HG03280 (cell line): ENCODE measurements around the gene TMEM248.
A peak's percentile ranks its signal among the peaks of the same experiment; 100 is the strongest.
"Not testable (repeated sequence)": the region's sequence is repeated elsewhere in the genome, so short reads cannot be mapped to it uniquely, and the experiment has no call there.

Experiments
- ATAC-seq: cut with Tn5 transposase; IDR thresholded peaks from one replicate; pipeline ENCODE4 v1.9.1; 2021; ENCODE audit warnings: mild to moderate bottlenecking, moderate library complexity; ENCODE audit not compliant: unreplicated experiment

Gene TMEM248

GRCh38 chr7:66995050-66995776 lies 74.2 kb downstream of the TMEM248 start, which contains the start of gene SBDS:
SBDS (minus strand) TSS chr7:66995586; CDS start chr7:66995417, 169 bp downstream.
- ATAC-seq, result peak; percentile 73

DNA sequence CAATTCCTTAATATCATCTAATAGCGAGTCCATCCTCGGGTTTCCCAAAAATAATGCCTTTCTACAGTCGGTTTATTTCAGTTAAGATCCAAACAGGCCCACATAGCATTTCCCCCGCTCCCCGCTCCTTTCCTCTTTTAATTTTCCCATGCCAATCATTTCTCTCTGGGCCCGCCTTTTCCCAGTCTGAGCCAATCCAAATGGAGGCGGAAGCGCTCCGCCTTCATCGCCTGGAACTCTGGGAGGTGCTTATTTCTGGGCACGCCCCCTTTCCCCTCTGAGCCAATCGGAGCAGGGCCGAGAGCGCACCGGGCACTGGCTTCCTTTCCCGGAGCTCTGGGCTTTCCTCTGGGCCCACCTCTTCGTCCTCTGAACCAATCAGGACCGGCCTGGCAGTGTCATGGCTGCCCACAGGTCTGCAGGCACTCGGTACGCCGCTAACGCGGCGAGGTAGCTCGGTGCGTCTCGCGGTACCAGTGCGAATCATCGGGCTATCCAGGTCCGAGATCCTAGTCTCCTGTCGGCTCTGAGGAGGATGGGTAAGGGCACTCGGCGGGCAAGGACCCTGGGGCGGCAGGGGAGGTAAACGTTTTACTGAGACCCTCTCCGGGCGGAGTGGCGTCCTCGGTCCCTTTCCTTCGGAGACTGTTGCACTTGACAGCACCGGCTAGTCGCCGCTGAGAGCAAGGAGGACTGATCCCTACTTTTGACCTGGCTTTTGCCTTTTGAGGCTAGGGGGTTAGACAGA lies 75.6 kb downstream of the TMEM248 start, which contains the start of gene TYW1:
TSS of gene TYW1 (plus strand) at position 390 of the 748 bp plus-strand sequence. CDS start at position 536, 146 bp downstream.
- peak; percentile 84 for ATAC-seq

- not testable (repeated sequence) for ATAC-seq
Observed at GRCh38 chr7:67000601-67001258, 79.7 kb downstream of the TMEM248 start.

- not testable (repeated sequence) for ATAC-seq
Observed at GRCh38 chr7:67004145-67004544, 83.1 kb downstream of the TMEM248 start.

GRCh38 chr7:67006965-67007364 lies 85.9 kb downstream of the TMEM248 start:
- ATAC-seq, result no peak
